GM21528 (cell line): Measurements from ENCODE around the gene RFX2.

ENCODE experiments used
- ATAC-seq: cut with Tn5 transposase; IDR thresholded peaks from one replicate; pipeline ENCODE4 v1.9.1; 2021; ENCODE audit warnings: mild to moderate bottlenecking, moderate library complexity; ENCODE audit not compliant: unreplicated experiment, low FRiP score

The RFX2 gene

GRCh38 chr19:6110360-6110977 lies at the start of gene RFX2:
Gene RFX2, minus strand, starts transcription at chr19:6110500. Its CDS starts 63,004 bp downstream, at chr19:6047496.
- ATAC-seq = peak; percentile 89

- ATAC-seq = no peak
Observed at GRCh38 chr19:6156033-6156432, 45.7 kb upstream of the RFX2 start.

GRCh38 chr19:6150289-6150688 lies 40.0 kb upstream of the RFX2 start:
- no peak for ATAC-seq

- ATAC-seq = no peak
Observed at GRCh38 chr19:6141217-6141616, 30.9 kb upstream of the RFX2 start.

GRCh38 chr19:6138511-6138910 lies 28.2 kb upstream of the RFX2 start:
- no peak for ATAC-seq

GRCh38 chr19:6138066-6138465 lies 27.8 kb upstream of the RFX2 start:
- no peak for ATAC-seq

- no peak for ATAC-seq
Observed at GRCh38 chr19:6133231-6133630, 22.9 kb upstream of the RFX2 start.

GRCh38 chr19:6132482-6132881 lies 22.2 kb upstream of the RFX2 start:
- no peak for ATAC-seq

GRCh38 chr19:6127716-6128335 lies 17.5 kb upstream of the RFX2 start:
- no peak for ATAC-seq

GRCh38 chr19:6126335-6126974 lies 16.2 kb upstream of the RFX2 start:
- ATAC-seq = no peak

- no peak for ATAC-seq
Observed at GRCh38 chr19:6125571-6125989, 15.3 kb upstream of the RFX2 start.

- ATAC-seq = no peak
Observed at GRCh38 chr19:6119031-6119430, 8.7 kb upstream of the RFX2 start.

GRCh38 chr19:6118043-6118442 lies 7.7 kb upstream of the RFX2 start:
- no peak for ATAC-seq

- ATAC-seq = no peak
Observed at GRCh38 chr19:6117534-6117933, 7.2 kb upstream of the RFX2 start.

GRCh38 chr19:6116749-6117430 lies 6.6 kb upstream of the RFX2 start:
- ATAC-seq = no peak

- ATAC-seq = no peak
Observed at GRCh38 chr19:6115992-6116391, 5.7 kb upstream of the RFX2 start.

GRCh38 chr19:6113616-6114188 lies 3.4 kb upstream of the RFX2 start:
- no peak for ATAC-seq

GRCh38 chr19:6109947-6110346 lies 353 bp downstream of the RFX2 start:
- ATAC-seq = no peak

GRCh38 chr19:6108721-6109633 lies 1.3 kb downstream of the RFX2 start:
- no peak for ATAC-seq
